Activated T-helper 1 cell treated with anti-CD3 and anti-CD28 coated beads, Interleukin-12 subunit alpha, Interleukin-12 subunit beta, Interleukin-2, Interleukin-4 antibody, amounts not matched to agents 30 ng/mL and 10 ng/mL and 1 ng/mL, durations not matched to agents 14 hours and 24 hours and 36 hours (primary cell): ENCODE results near the gene CLCF1. TPM values are rescaled to one million over a fixed set of nuclear protein-coding genes. Genes with fewer than 3 reads are reported as not detected.

Experiments used
- DNase-seq: peaks from one replicate; pipeline ENCODE4 v3.0.0; 2021; ENCODE audit warnings: low spot score
- H3K27ac Mint-ChIP-seq: one replicate; pipeline ENCODE4 v1.8.0; 2021; ENCODE audit warnings: mild to moderate bottlenecking, mixed read lengths
- H3K27me3 Mint-ChIP-seq: one replicate; pipeline ENCODE4 v1.8.0; 2022; ENCODE audit warnings: mild to moderate bottlenecking, moderate library complexity, mixed read lengths; ENCODE audit not compliant: insufficient read depth
- H3K36me3 Mint-ChIP-seq: one replicate; pipeline ENCODE4 v1.8.0; 2021; ENCODE audit warnings: low read depth, mixed read lengths
- H3K4me1 Mint-ChIP-seq: one replicate; pipeline ENCODE4 v1.8.0; 2021; ENCODE audit warnings: low read depth, mixed read lengths
- H3K4me3 Mint-ChIP-seq: one replicate; pipeline ENCODE4 v1.8.0; 2021; ENCODE audit warnings: mild to moderate bottlenecking, moderate library complexity, mixed read lengths
- H3K9me3 Mint-ChIP-seq: one replicate; pipeline ENCODE4 v1.8.0; 2021; ENCODE audit warnings: mixed read lengths
- intact Hi-C: fragments of 100-400 bp; cut with micrococcal nuclease; formaldehyde crosslinking; loops from one replicate; pipeline ENCODE4 v1.15.1; 2024
- total RNA-seq: library from RNA; stranded (reverse); gene quantifications from 2 replicates; pipeline ENCODE4 v1.2.3, GENCODE V29; 2022

Gene CLCF1
- 0.64 and 0.73 TPM in 2 replicates for total RNA-seq

GRCh38 chr11:67372993-67373647 is at the start of gene CLCF1:
CLCF1 (minus strand) TSS chr11:67373598; CDS start chr11:67373539, 59 bp downstream.
- no peaks in the 10 kb centered on the region for H3K36me3 Mint-ChIP-seq
- intact Hi-C loops, result loop anchor here (1.0 kb wide), 3 partner anchors 9 to 27 kb away; partner anchors contain the start of gene POLD4
- peaks cover 26% of the 10 kb centered on the region for H3K4me1 Mint-ChIP-seq
- no peak for DNase-seq
- peak within 1 kb of the TSS; percentile 87 for H3K4me3 Mint-ChIP-seq
- H3K27ac Mint-ChIP-seq, result peak within 1 kb of the TSS; percentile 72
- H3K27me3 Mint-ChIP-seq, result peaks cover 54% of the 10 kb centered on the region
- H3K9me3 Mint-ChIP-seq, result no peaks in the 10 kb centered on the region

- intact Hi-C loops, result no loop called here
Observed at GRCh38 chr11:67422891-67423290, 49.5 kb upstream of the CLCF1 start.

GRCh38 chr11:67421430-67422031 is 48.1 kb upstream of the CLCF1 start:
- peak overlapping the region; percentile 72 for H3K4me3 Mint-ChIP-seq
- no peaks in the 10 kb centered on the region for H3K9me3 Mint-ChIP-seq
- intact Hi-C loops, result loop anchor here (1.0 to 2.0 kb wide), 4 partner anchors 12 to 43 kb away; no protein-coding TSS in a partner anchor
- H3K27me3 Mint-ChIP-seq, result peaks cover 6% of the 10 kb centered on the region
- DNase-seq, result no peak
- H3K4me1 Mint-ChIP-seq, result peaks cover 28% of the 10 kb centered on the region
- H3K27ac Mint-ChIP-seq, result peak overlapping the region; percentile 70
- no peaks in the 10 kb centered on the region for H3K36me3 Mint-ChIP-seq

More at GRCh38 chr11:67422891-67423290, 49.5 kb upstream of the CLCF1 start:
- H3K4me3 Mint-ChIP-seq, result no peak overlapping the region
- H3K9me3 Mint-ChIP-seq, result no peaks in the 10 kb centered on the region
- no peak overlapping the region for H3K27ac Mint-ChIP-seq
- peaks cover 29% of the 10 kb centered on the region for H3K4me1 Mint-ChIP-seq
- H3K36me3 Mint-ChIP-seq, result no peaks in the 10 kb centered on the region
- peaks cover 1% of the 10 kb centered on the region for H3K27me3 Mint-ChIP-seq
- DNase-seq, result no peak

GRCh38 chr11:67420646-67421429 is 47.4 kb upstream of the CLCF1 start:
- H3K36me3 Mint-ChIP-seq, result no peaks in the 10 kb centered on the region
- DNase-seq, result peak; percentile 95
- H3K4me3 Mint-ChIP-seq, result peak overlapping the region; percentile 72
- intact Hi-C loops, result loop anchor here (1.0 to 2.0 kb wide), 5 partner anchors 7 to 43 kb away; partner anchors contain the start of gene RPS6KB2
- peaks cover 30% of the 10 kb centered on the region for H3K4me1 Mint-ChIP-seq
- peaks cover 11% of the 10 kb centered on the region for H3K27me3 Mint-ChIP-seq
- peak overlapping the region; percentile 70 for H3K27ac Mint-ChIP-seq
- H3K9me3 Mint-ChIP-seq, result no peaks in the 10 kb centered on the region

- Mint-ChIP-seq H3K4me3 (peak overlapping the region; percentile 75), H3K27me3 (peaks cover 11% of the 10 kb centered on the region), H3K4me1 (peaks cover 29% of the 10 kb centered on the region), H3K27ac (peak overlapping the region; percentile 48), H3K36me3 (no peaks in the 10 kb centered on the region), H3K9me3 (no peaks in the 10 kb centered on the region)
- no peak for DNase-seq
- intact Hi-C loops, result loop anchor here (1.0 to 2.0 kb wide), 2 partner anchors 8 to 19 kb away; partner anchors contain the start of gene RPS6KB2
Observed at GRCh38 chr11:67420147-67420645, 46.8 kb upstream of the CLCF1 start.

- DNase-seq, result no peak
- Mint-ChIP-seq H3K36me3 (no peaks in the 10 kb centered on the region), H3K4me1 (peaks cover 22% of the 10 kb centered on the region), H3K9me3 (no peaks in the 10 kb centered on the region), H3K4me3 (peak overlapping the region; percentile 37), H3K27ac (no peak overlapping the region), H3K27me3 (peaks cover 17% of the 10 kb centered on the region)
- intact Hi-C loops, result loop anchor here (1.0 to 2.0 kb wide), 2 partner anchors 9 to 19 kb away; partner anchors contain the start of gene RPS6KB2
Observed at GRCh38 chr11:67419325-67420049, 46.1 kb upstream of the CLCF1 start.

- Mint-ChIP-seq H3K27ac (no peak overlapping the region), H3K9me3 (no peaks in the 10 kb centered on the region), H3K4me3 (peak overlapping the region; percentile 37), H3K27me3 (peaks cover 20% of the 10 kb centered on the region), H3K4me1 (peaks cover 22% of the 10 kb centered on the region), H3K36me3 (no peaks in the 10 kb centered on the region)
- intact Hi-C loops, result no loop called here
- DNase-seq, result no peak
Observed at GRCh38 chr11:67418476-67419281, 45.3 kb upstream of the CLCF1 start.

- DNase-seq, result no peak
- intact Hi-C loops, result no loop called here
- no peaks in the 10 kb centered on the region for H3K9me3 Mint-ChIP-seq
- H3K4me1 Mint-ChIP-seq, result peaks cover 26% of the 10 kb centered on the region
- no peak overlapping the region for H3K4me3 Mint-ChIP-seq
- peaks cover 3% of the 10 kb centered on the region for H3K36me3 Mint-ChIP-seq
- H3K27me3 Mint-ChIP-seq, result peaks cover 20% of the 10 kb centered on the region
- H3K27ac Mint-ChIP-seq, result no peak overlapping the region
Observed at GRCh38 chr11:67417425-67417824, 44.0 kb upstream of the CLCF1 start.

GRCh38 chr11:67416416-67417335 is 43.3 kb upstream of the CLCF1 start:
- Mint-ChIP-seq H3K27me3 (peaks cover 20% of the 10 kb centered on the region), H3K27ac (peak overlapping the region; percentile 15), H3K4me1 (peaks cover 33% of the 10 kb centered on the region), H3K36me3 (peaks cover 3% of the 10 kb centered on the region), H3K9me3 (no peaks in the 10 kb centered on the region), H3K4me3 (no peak overlapping the region)
- DNase-seq, result no peak
- intact Hi-C loops, result no loop called here

GRCh38 chr11:67415501-67416304 is 42.3 kb upstream of the CLCF1 start, which contains the start of gene CARNS1:
CARNS1 (plus strand) TSS chr11:67415678; CDS start chr11:67416200, 522 bp downstream.
- H3K4me3 Mint-ChIP-seq, result no peak within 1 kb of the TSS
- peaks cover 3% of the 10 kb centered on the region for H3K36me3 Mint-ChIP-seq
- H3K4me1 Mint-ChIP-seq, result peaks cover 31% of the 10 kb centered on the region
- H3K27ac Mint-ChIP-seq, result no peak within 1 kb of the TSS
- intact Hi-C loops, result no loop called here
- H3K27me3 Mint-ChIP-seq, result peaks cover 20% of the 10 kb centered on the region
- no peaks in the 10 kb centered on the region for H3K9me3 Mint-ChIP-seq
- no peak for DNase-seq
